SK-N-SH (cell line): Measurements from ENCODE around the gene CAMK2N1. TPM values are rescaled to one million over a fixed set of nuclear protein-coding genes. Genes with fewer than 3 reads are reported as not detected.

Source experiments
- CTCF ChIA-PET: fragments of 300-600, 350-600 bp; formaldehyde crosslinking; extraction: SDS; loops from one replicate; lab custom pipeline; 2021; lab: Yijun Ruan, JAX
- POLR2A ChIA-PET: fragments of 350-600 bp; sonication (Branson Sonifier 250); formaldehyde crosslinking; extraction: SDS; loops from one replicate; lab custom pipeline; 2020; ENCODE audit warnings: antibody characterized with exemption, inconsistent platforms; lab: Yijun Ruan, JAX
- DNase-seq: peaks from one replicate; pipeline ENCODE4 v3.0.0; 2012
- H2AFZ ChIP-seq: fragments of 200-600 bp; sonication (generic); 2 replicates; pipeline ENCODE4 v1.8.1; 2016; ENCODE audit warnings: antibody characterized with exemption, mild to moderate bottlenecking, low read depth
- H3F3A ChIP-seq: fragments of 200-600 bp; sonication (generic); replicated peaks from 2 replicates; pipeline ENCODE3; 2016; ENCODE audit warnings: antibody characterized with exemption, mild to moderate bottlenecking; ENCODE audit not compliant: insufficient read depth
- H3K27ac ChIP-seq, 2 experiments: fragments of 200-500 bp in 1 of 2; fragments of 200-600 bp in 1 of 2; sonication (Bioruptor generic) in 1 of 2; sonication (generic), shearing (Covaris generic) in 1 of 2; 2 replicates each; pipeline versions ENCODE4 v1.5.1 to v1.6.1; 2014 to 2016; ENCODE audit warnings: low read depth in 2 of 2, inconsistent platforms in 1 of 2, low read length in 1 of 2, mild to moderate bottlenecking in 1 of 2, mixed read lengths in 1 of 2
- H3K27me3 ChIP-seq: fragments of 200-600 bp; sonication (generic), shearing (Covaris generic); 2 replicates; pipeline ENCODE4 v1.6.1; 2016; ENCODE audit warnings: mixed run types; ENCODE audit not compliant: insufficient read depth
- H3K36me3 ChIP-seq, 2 experiments: fragments of 200-500 bp in 1 of 2; fragments of 200-600 bp in 1 of 2; sonication (Bioruptor generic) in 1 of 2; sonication (generic) in 1 of 2; replicated peaks in 1 of 2; 2 replicates each; pipeline versions ENCODE3 to v1.5.1; 2014 to 2016; ENCODE audit warnings: low read length in 1 of 2, mild to moderate bottlenecking in 1 of 2; ENCODE audit not compliant: insufficient read depth in 2 of 2, control insufficient read depth in 1 of 2
- H3K4me1 ChIP-seq, 2 experiments: fragments of 200-500 bp in 1 of 2; fragments of 200-600 bp in 1 of 2; sonication (Bioruptor generic) in 1 of 2; sonication (generic), shearing (Covaris generic) in 1 of 2; 2 replicates each; pipeline versions ENCODE4 v1.5.1 to v1.6.1; 2014 to 2016; ENCODE audit warnings: low read depth in 1 of 2, low read length in 1 of 2, mixed run types in 1 of 2; ENCODE audit not compliant: insufficient read depth in 2 of 2, control insufficient read depth in 1 of 2
- H3K4me2 ChIP-seq: fragments of 200-600 bp; sonication (generic), shearing (Covaris generic); 2 replicates; pipeline ENCODE4 v1.6.1; 2017; ENCODE audit warnings: mixed run types
- H3K4me3 ChIP-seq, 2 experiments: fragments of 200-500 bp in 1 of 2; fragments of 200-600 bp in 1 of 2; sonication (Bioruptor generic) in 1 of 2; sonication (generic), shearing (Covaris generic) in 1 of 2; 2 replicates each; pipeline versions ENCODE4 v1.5.1 to v1.8.1; 2014 to 2016; ENCODE audit warnings: low read depth in 2 of 2, inconsistent platforms in 1 of 2, low read length in 1 of 2, mild to moderate bottlenecking in 1 of 2, mixed read lengths in 1 of 2, moderate library complexity in 1 of 2
- H3K79me2 ChIP-seq: fragments of 200-600 bp; sonication (generic); 2 replicates; pipeline ENCODE4 v1.8.1; 2017; ENCODE audit warnings: mild to moderate bottlenecking; ENCODE audit not compliant: insufficient read depth
- H3K9ac ChIP-seq: fragments of 200-600 bp; sonication (generic); 2 replicates; pipeline ENCODE4 v1.6.1; 2017; ENCODE audit warnings: mixed run types
- H3K9me2 ChIP-seq: fragments of 200-600 bp; sonication (generic); 2 replicates; pipeline ENCODE4 v1.6.1; 2017; ENCODE audit warnings: mixed run types
- H3K9me3 ChIP-seq: fragments of 200-600 bp; sonication (generic); 2 replicates; pipeline ENCODE4 v1.6.1; 2017; ENCODE audit warnings: mixed run types, mild to moderate bottlenecking, moderate library complexity
- H4K20me1 ChIP-seq: fragments of 200-600 bp; sonication (generic); 2 replicates; pipeline ENCODE4 v1.6.1; 2017; ENCODE audit warnings: mild to moderate bottlenecking, mixed run types; ENCODE audit not compliant: insufficient read depth
- CHD2 ChIP-seq: fragments of 150-350 bp; IDR thresholded peaks from 2 replicates; pipeline ENCODE4 v1.6.1; 2018; ENCODE audit warnings: low read length; ENCODE audit not compliant: partially characterized antibody
- ELF1 ChIP-seq: IDR thresholded peaks from 2 replicates; pipeline ENCODE4 v1.4.0; 2012
- EP300 ChIP-seq, 2 experiments: IDR thresholded peaks; 2 replicates each; pipeline versions ENCODE4 v1.4.0 to v1.6.1; 2012; ENCODE audit warnings: borderline replicate concordance in 1 of 2, low read depth in 1 of 2, low read length in 1 of 2
- EZH2phosphoT487 ChIP-seq: fragments of 200-600 bp; sonication (generic); IDR thresholded peaks from 2 replicates; pipeline ENCODE4 v1.6.1; 2017; ENCODE audit warnings: low read depth, mixed run types, mild to moderate bottlenecking, antibody characterized with exemption, moderate library complexity, borderline replicate concordance
- FOXJ3 ChIP-seq: sonication (generic); formaldehyde crosslinking; IDR thresholded peaks from 2 replicates; pipeline ENCODE4 v1.5.1; 2020; ENCODE audit warnings: mild to moderate bottlenecking, missing genetic modification reagents
- FOXM1 ChIP-seq: IDR thresholded peaks from 2 replicates; pipeline ENCODE4 v1.4.0; 2012; ENCODE audit warnings: low read depth, mild to moderate bottlenecking
- GATA2 ChIP-seq: sonication (generic); formaldehyde crosslinking; IDR thresholded peaks from 2 replicates; pipeline ENCODE4 v1.5.0; 2020; ENCODE audit warnings: mild to moderate bottlenecking, missing genetic modification reagents
- JUND ChIP-seq: IDR thresholded peaks from 2 replicates; pipeline ENCODE4 v1.4.0; 2012
- MXI1 ChIP-seq: IDR thresholded peaks from 2 replicates; pipeline ENCODE4 v1.6.1; 2012; ENCODE audit warnings: mild to moderate bottlenecking, low read depth, low read length, improper control_type of control experiment
- PBX3 ChIP-seq: IDR thresholded peaks from 2 replicates; pipeline ENCODE4; 2012
- POLR2AphosphoS5 ChIP-seq: IDR thresholded peaks from 2 replicates; pipeline ENCODE4 v1.6.1; 2012; ENCODE audit warnings: low read depth, low read length
- RAD21 ChIP-seq: IDR thresholded peaks from 2 replicates; pipeline ENCODE4 v1.6.1; 2012; ENCODE audit warnings: mild to moderate bottlenecking, low read length
- RXRA ChIP-seq: IDR thresholded peaks from 2 replicates; pipeline ENCODE4 v1.4.0; 2012; ENCODE audit warnings: low read depth, mild to moderate bottlenecking, borderline replicate concordance
- SIN3A ChIP-seq: IDR thresholded peaks from 2 replicates; pipeline ENCODE4 v1.6.1; 2012; ENCODE audit warnings: low read depth, mild to moderate bottlenecking, low read length, moderate library complexity, borderline replicate concordance
- TAF1 ChIP-seq: IDR thresholded peaks from 2 replicates; pipeline ENCODE4 v1.6.1; 2012; ENCODE audit warnings: low read depth, mild to moderate bottlenecking, low read length, moderate library complexity, borderline replicate concordance
- TCF12 ChIP-seq: IDR thresholded peaks from 2 replicates; pipeline ENCODE4 v1.4.0; 2012
- USF2 ChIP-seq: fragments of 150-350 bp; IDR thresholded peaks from 2 replicates; pipeline ENCODE4 v1.6.1; 2017; ENCODE audit warnings: antibody characterized with exemption, low read length, low read depth, borderline replicate concordance
- WGBS: methylation state at CpG from one replicate; pipeline ENCODE4 v1.1.6; 2017; ENCODE audit warnings: low lambda C conversion rate; 5-methylcytosine and 5-hydroxymethylcytosine counted together
- polyA plus RNA-seq, 3 experiments: library from polyadenylated mRNA; depleted of rRNA; stranded (reverse); fragments of >200 nt; gene quantifications; 2 replicates each; pipeline ENCODE4 v1.2.3, GENCODE V29; 2012
- TF ChIP-seq, protein P1 (sequence below): fragments of 150-350 bp; IDR thresholded peaks from 2 replicates; pipeline ENCODE4 v1.6.1; 2016; ENCODE audit warnings: mild to moderate bottlenecking, low read depth, low read length

Gene CAMK2N1
- polyA plus RNA-seq (2012; rRNA removed), result 2.8 and 5.3 TPM in 2 replicates
- polyA plus RNA-seq (2012; cell fraction: cytosol; rRNA removed), result 8.4 and 9.9 TPM in 2 replicates
- 1.3 and 1.6 TPM in 2 replicates for polyA plus RNA-seq (2012; cell fraction: nucleus; rRNA removed)

DNA sequence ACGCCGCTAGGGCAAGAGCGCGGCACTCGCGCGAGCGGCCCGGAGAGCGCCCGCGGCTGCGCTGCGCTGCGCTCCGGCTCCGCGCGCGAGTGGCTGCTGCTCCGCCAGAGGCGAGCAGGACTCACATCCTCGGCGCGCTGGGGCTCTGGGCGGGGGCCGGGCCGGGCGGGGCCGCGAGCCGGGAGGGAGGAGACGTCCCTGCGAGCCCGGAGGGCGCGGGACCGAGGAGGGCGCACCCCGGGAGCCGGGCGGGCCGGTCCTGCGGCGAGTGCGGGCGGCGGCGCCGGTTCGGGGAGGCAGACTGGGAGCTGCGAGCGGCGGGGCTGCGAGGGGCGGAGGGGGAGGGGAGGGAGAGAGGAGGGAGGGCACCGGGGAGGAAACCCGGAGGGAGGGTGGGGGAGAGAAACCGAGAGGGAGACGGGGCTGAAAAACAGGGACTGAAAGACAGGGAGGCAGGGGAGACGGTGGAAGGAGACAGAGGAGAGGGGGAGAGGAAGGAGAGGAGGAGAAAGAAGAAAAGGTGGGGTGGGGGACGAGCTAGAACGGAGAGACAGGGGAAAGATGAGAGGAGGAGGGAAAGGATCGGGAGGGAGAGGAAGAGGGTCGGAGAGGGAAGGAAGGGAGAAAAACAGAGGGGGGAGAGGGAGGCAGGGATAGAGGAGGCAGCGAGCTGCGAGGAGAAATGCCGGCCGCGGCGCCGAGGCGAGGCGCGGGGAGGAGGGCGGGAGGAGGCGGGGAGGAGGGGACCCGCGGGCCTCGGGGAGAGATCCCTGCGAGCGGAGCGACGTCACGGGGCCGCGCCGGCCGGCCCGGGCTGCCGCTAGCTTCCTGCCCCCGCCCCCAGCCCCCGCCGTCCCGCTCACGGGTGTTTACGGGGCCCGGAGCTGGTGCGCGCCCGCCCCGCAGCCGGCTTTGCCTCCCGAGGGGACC lies at the start of gene CAMK2N1:
TSS of gene CAMK2N1 (minus strand) at position 684 of the 930 bp plus-strand sequence. CDS start 831 bp downstream, outside the sequence.
- TF ChIP-seq PBX3 (no peak), TCF12 (no peak), ELF1 (no peak), MXI1 (peak; percentile 23; the same call in 1 of the 2 replicates)
- TF ChIP-seq, all 33 proteins: peak for 1
- peak within 1 kb of the TSS; percentile 99 for H3K4me2 ChIP-seq
- peak within 1 kb of the TSS; percentile 76; the same call in 1 of the 2 replicates for H2AFZ ChIP-seq
- no peaks in the 10 kb centered on the region for H3F3A ChIP-seq
- no peaks in the 10 kb centered on the region for H4K20me1 ChIP-seq
- ChIA-PET CTCF (interaction anchor here (1.2 to 14.4 kb wide), 8 partner anchors 9 to 273 kb away, joined by 4 to 286 read pairs (median 24); no protein-coding TSS in a partner anchor), POLR2A (interaction anchor here (0.6 to 1.5 kb wide), 8 partner anchors 8 to 511 kb away, joined by 3 to 5 read pairs (median 4); partner anchors contain the start of gene MUL1)
- no peaks in the 10 kb centered on the region for H3K9me3 ChIP-seq
- peak within 1 kb of the TSS; percentile 68 to 74 for H3K4me3 ChIP-seq
- peaks cover 8% of the 10 kb centered on the region; the same call in 1 of the 2 replicates for H3K79me2 ChIP-seq
- peak within 1 kb of the TSS; percentile 76 for H3K9ac ChIP-seq
- WGBS, result 2% methylated on average over 28 of the region's 104 CpGs
- peak within 1 kb of the TSS; percentile 56 to 88 for H3K27ac ChIP-seq
- DNase-seq, result peak; percentile 89
- H3K9me2 ChIP-seq, result no peaks in the 10 kb centered on the region
- H3K36me3 ChIP-seq, result no peaks in the 10 kb centered on the region
- peaks cover 0 to 25% of the 10 kb centered on the region in 2 experiments; a peak in 2 of 4 replicates for H3K4me1 ChIP-seq
- 0 out of 2 replicates have a peak, but pooled peaks cover 3% of the 10 kb centered on the region for H3K27me3 ChIP-seq

- CTCF ChIA-PET, result interaction anchor here (1.2 to 2.9 kb wide), 5 partner anchors 10 to 104 kb away, joined by 4 to 13 read pairs (median 5); partner anchors contain the start of gene PINK1
- Histone ChIP-seq H3K4me2 (no peak overlapping the region), H4K20me1 (no peaks in the 10 kb centered on the region), H3K9me3 (no peaks in the 10 kb centered on the region), H3F3A (no peaks in the 10 kb centered on the region), H3K27ac (no peak overlapping the region), H3K9me2 (no peaks in the 10 kb centered on the region), H3K27me3 (peaks cover 31% of the 10 kb centered on the region), H3K4me1 (no peaks in the 10 kb centered on the region; a peak in 1 of 4 replicates), H3K36me3 (no peaks in the 10 kb centered on the region), H3K79me2 (no peaks in the 10 kb centered on the region), H3K4me3 (no peak overlapping the region), H3K9ac (no peak overlapping the region), H2AFZ (no peak overlapping the region)
- POLR2A ChIA-PET, result no interaction called here
- TF ChIP-seq POLR2AphosphoS5 (no peak), SIN3A (no peak), RAD21 (no peak), RXRA (no peak), CHD2 (no peak), MXI1 (no peak), USF2 (no peak), EZH2phosphoT487 (no peak), TCF12 (no peak), FOXM1 (no peak), GATA2 (CRISPR knock-in tag) (no peak), EP300 (IDR thresholded peaks at IDR 0.05; ENCODE audit: borderline replicate concordance in 1 of 2, low read depth in 1 of 2, low read length in 1 of 2) (no peak), TAF1 (no peak), JUND (no peak), FOXJ3 (CRISPR knock-in tag) (no peak), ELF1 (no peak)
- TF ChIP-seq, protein P1, sequence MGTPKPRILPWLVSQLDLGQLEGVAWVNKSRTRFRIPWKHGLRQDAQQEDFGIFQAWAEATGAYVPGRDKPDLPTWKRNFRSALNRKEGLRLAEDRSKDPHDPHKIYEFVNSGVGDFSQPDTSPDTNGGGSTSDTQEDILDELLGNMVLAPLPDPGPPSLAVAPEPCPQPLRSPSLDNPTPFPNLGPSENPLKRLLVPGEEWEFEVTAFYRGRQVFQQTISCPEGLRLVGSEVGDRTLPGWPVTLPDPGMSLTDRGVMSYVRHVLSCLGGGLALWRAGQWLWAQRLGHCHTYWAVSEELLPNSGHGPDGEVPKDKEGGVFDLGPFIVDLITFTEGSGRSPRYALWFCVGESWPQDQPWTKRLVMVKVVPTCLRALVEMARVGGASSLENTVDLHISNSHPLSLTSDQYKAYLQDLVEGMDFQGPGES, result no peak
- no peak for DNase-seq
- 69% methylated on average over 12 of the region's 12 CpGs for WGBS
Measured at GRCh38 chr1:20534659-20535417, 48.8 kb upstream of the CAMK2N1 start.
